ENCODE data around the gene RNU6-1.
A peak's percentile ranks its signal among the peaks of the same experiment; 100 is the strongest.

The RNU6-1 gene

GRCh38 chr15:67839929-67840748 lies at the start of gene RNU6-1:
RNU6-1 (minus strand) TSS chr15:67840045.
- DNase-seq, result peak; percentile 96 to 97 (median 97)

- DNase-seq, result no peak
Observed at GRCh38 chr15:67887776-67888175, 47.9 kb upstream of the RNU6-1 start.

- no peak for DNase-seq
Observed at GRCh38 chr15:67885861-67886260, 46.0 kb upstream of the RNU6-1 start.

GRCh38 chr15:67885175-67885523 lies 45.3 kb upstream of the RNU6-1 start:
- DNase-seq, result no peak

GRCh38 chr15:67884514-67885174 lies 44.8 kb upstream of the RNU6-1 start:
- DNase-seq, result peak; percentile 58 to 83 (median 66)

- no peak for DNase-seq
Observed at GRCh38 chr15:67884009-67884408, 44.2 kb upstream of the RNU6-1 start.

GRCh38 chr15:67883234-67883773 lies 43.5 kb upstream of the RNU6-1 start:
- DNase-seq, result no peak

GRCh38 chr15:67882487-67883233 lies 42.8 kb upstream of the RNU6-1 start:
- DNase-seq, result peak; percentile 79 to 82 (median 79)

- peak; percentile 65 to 78 (median 67) for DNase-seq
Observed at GRCh38 chr15:67880651-67881182, 40.9 kb upstream of the RNU6-1 start.

GRCh38 chr15:67879440-67880129 lies 39.7 kb upstream of the RNU6-1 start:
- peak; percentile 57 to 63 (median 59) for DNase-seq

GRCh38 chr15:67878712-67879206 lies 38.9 kb upstream of the RNU6-1 start:
- no peak for DNase-seq

GRCh38 chr15:67873777-67874176 lies 33.9 kb upstream of the RNU6-1 start:
- DNase-seq, result no peak

GRCh38 chr15:67870868-67871408 lies 31.1 kb upstream of the RNU6-1 start:
- no peak for DNase-seq

GRCh38 chr15:67869701-67870100 lies 29.9 kb upstream of the RNU6-1 start:
- peak; percentile 45 to 51 (median 49) for DNase-seq

GRCh38 chr15:67865766-67866165 lies 25.9 kb upstream of the RNU6-1 start:
- no peak for DNase-seq

- no peak for DNase-seq
Observed at GRCh38 chr15:67865331-67865730, 25.5 kb upstream of the RNU6-1 start.

- peak; percentile 83 to 94 (median 88) for DNase-seq
Observed at GRCh38 chr15:67863442-67863987, 23.7 kb upstream of the RNU6-1 start.

- no peak for DNase-seq
Observed at GRCh38 chr15:67862750-67863441, 23.1 kb upstream of the RNU6-1 start.

- DNase-seq, result no peak
Observed at GRCh38 chr15:67861983-67862382, 22.1 kb upstream of the RNU6-1 start.

GRCh38 chr15:67859331-67859946 lies 19.6 kb upstream of the RNU6-1 start:
- DNase-seq, result no peak
